Prostate gland (tissue), 2 donors: ENCODE results near the gene C14orf132.

Experiments used
- POLR2A ChIP-seq: fragments of 450-650 bp; IDR thresholded peaks from one replicate; pipeline ENCODE4 v1.6.1; 2016; ENCODE audit warnings: antibody characterized with exemption, mild to moderate bottlenecking
- TF ChIP-seq, protein P1 (sequence below), 4 experiments: fragments of 200-600 bp in 2 of 4; fragments of 450-650 bp in 2 of 4; sonication (generic) in 2 of 4; IDR thresholded peaks; 1 replicate in 3 of 4; 2 replicates in 1 of 4; pipeline ENCODE4 v1.5.1; 2016 to 2019; ENCODE audit warnings: antibody characterized with exemption in 4 of 4, mild to moderate bottlenecking in 2 of 4, moderate library complexity in 2 of 4

DNA sequence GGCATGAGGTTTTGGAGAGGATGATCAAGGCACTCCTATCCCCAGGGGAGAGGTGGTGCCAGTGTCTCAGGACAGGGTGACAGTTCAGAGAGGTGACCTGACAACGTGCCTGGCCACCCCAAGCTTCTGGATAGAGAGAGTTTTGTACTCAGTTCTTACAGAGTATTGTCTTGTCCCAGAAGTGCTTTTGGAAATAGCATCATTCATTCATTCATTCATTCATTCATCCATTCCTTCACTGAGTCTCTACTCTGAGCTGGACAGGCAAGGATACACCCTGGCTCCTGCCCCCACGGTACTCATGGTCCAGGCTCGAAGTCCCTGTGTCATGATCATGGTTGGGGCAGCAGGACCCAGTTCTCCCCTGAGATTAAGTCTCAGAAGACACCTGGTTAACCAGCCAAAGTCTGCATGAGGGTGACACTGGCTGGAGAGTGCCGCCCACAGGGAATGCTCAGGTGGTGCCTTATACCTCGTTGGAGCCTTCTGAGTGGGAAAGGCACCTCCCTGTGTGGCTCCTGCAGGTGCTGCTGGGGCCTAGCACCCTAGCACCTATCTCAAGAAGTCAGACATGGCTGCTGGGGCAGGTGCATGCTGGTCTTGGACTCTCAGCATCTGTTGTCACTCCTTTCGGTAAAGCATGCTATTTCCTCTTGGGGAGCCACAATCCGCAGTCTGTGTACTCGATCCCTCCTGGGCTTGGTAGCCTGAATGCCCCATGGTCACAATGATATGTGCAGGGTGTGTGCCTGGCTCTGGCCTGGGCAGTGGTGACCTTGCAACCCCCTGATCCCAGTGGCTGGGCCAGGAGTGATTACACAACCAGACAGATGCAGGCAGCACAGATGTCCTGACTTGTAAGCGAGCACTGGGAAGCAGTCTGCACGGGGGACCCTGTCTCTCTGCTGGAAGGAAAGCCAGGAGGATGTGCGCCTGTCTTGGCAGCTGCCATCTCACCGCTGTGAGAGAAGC lies 57.8 kb downstream of the C14orf132 start:
- TF ChIP-seq, protein P1, sequence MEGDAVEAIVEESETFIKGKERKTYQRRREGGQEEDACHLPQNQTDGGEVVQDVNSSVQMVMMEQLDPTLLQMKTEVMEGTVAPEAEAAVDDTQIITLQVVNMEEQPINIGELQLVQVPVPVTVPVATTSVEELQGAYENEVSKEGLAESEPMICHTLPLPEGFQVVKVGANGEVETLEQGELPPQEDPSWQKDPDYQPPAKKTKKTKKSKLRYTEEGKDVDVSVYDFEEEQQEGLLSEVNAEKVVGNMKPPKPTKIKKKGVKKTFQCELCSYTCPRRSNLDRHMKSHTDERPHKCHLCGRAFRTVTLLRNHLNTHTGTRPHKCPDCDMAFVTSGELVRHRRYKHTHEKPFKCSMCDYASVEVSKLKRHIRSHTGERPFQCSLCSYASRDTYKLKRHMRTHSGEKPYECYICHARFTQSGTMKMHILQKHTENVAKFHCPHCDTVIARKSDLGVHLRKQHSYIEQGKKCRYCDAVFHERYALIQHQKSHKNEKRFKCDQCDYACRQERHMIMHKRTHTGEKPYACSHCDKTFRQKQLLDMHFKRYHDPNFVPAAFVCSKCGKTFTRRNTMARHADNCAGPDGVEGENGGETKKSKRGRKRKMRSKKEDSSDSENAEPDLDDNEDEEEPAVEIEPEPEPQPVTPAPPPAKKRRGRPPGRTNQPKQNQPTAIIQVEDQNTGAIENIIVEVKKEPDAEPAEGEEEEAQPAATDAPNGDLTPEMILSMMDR (IDR thresholded peaks at IDR 0.05): no peak
- no peak for TF ChIP-seq POLR2A
